Endothelial cell of umbilical vein (primary cell): ENCODE results near the gene AASDH. TPM values are rescaled to one million over a fixed set of nuclear protein-coding genes. Genes with fewer than 3 reads are reported as not detected.

ENCODE experiments used
- BruUV-seq: library from RNA; stranded (reverse); fragments of 400-500 nt; replicated peaks from 2 replicates; lab custom pipeline; 2021; lab: Mats Ljungman, UMichigan
- CTCF ChIA-PET: fragments of 300-600, 350-600 bp; sonication (Branson Sonifier 250); formaldehyde crosslinking; loops from one replicate; lab custom pipeline; 2021; ENCODE audit warnings: antibody characterized with exemption, inconsistent platforms; lab: Charles Lee
- POLR2A ChIA-PET: fragments of 300-600, 350-600 bp; sonication (Branson Sonifier 250); formaldehyde crosslinking; loops from one replicate; lab custom pipeline; 2021; ENCODE audit warnings: antibody characterized with exemption, inconsistent platforms; lab: Charles Lee
- DNase-seq: peaks from one replicate; pipeline ENCODE4 v3.0.0-alpha.2; 2011; ENCODE audit warnings: low read depth, low spot score
- FAIRE-seq: peaks from 2 replicates; lab custom pipeline; 2011; peaks lifted over from hg19 to GRCh38; lab: Jason Lieb, UNC
- H2AFZ ChIP-seq: 2 replicates; pipeline ENCODE4 v1.6.0; 2012; ENCODE audit warnings: low read depth, low read length, control low read depth, inconsistent platforms
- H3K27ac ChIP-seq: 2 replicates; pipeline ENCODE4 v1.5.1; 2011; ENCODE audit warnings: low read depth, mild to moderate bottlenecking, control low read depth, low read length, moderate library complexity; ENCODE audit not compliant: insufficient read depth
- H3K27me3 ChIP-seq, 2 experiments: 2 replicates each; pipeline versions ENCODE4 v1.6.0 to v1.6.1; 2011; ENCODE audit warnings: low read length in 2 of 2, mixed read lengths in 1 of 2; ENCODE audit not compliant: control insufficient read depth in 2 of 2, insufficient read depth in 2 of 2
- H3K36me3 ChIP-seq, 2 experiments: 2 replicates in 1 of 2; 3 replicates in 1 of 2; pipeline ENCODE4 v1.5.1; 2011; ENCODE audit warnings: low read length in 2 of 2, mild to moderate bottlenecking in 1 of 2, moderate library complexity in 1 of 2; ENCODE audit not compliant: control insufficient read depth in 2 of 2, insufficient read depth in 2 of 2; ENCODE audit errors: extremely low read depth in 1 of 2
- H3K4me1 ChIP-seq: 3 replicates; pipeline ENCODE4 v1.5.1; 2011; ENCODE audit warnings: mild to moderate bottlenecking, low read length; ENCODE audit not compliant: control insufficient read depth, insufficient read depth; ENCODE audit errors: extremely low read depth
- H3K4me2 ChIP-seq: 2 replicates; pipeline ENCODE4 v1.6.1; 2011; ENCODE audit warnings: low read length, control low read depth, mixed read lengths; ENCODE audit not compliant: insufficient read depth
- H3K4me3 ChIP-seq, 3 experiments: fragments of 200-600 bp in 1 of 3; sonication (generic), shearing (Covaris generic) in 1 of 3; replicated peaks in 1 of 3; 2 replicates each; pipeline ENCODE4 v1.5.1; 2011 to 2016; ENCODE audit warnings: control low read depth in 3 of 3, low read length in 3 of 3, mild to moderate bottlenecking in 2 of 3, inconsistent platforms in 1 of 3, low read depth in 1 of 3, moderate library complexity in 1 of 3; ENCODE audit not compliant: insufficient read depth in 1 of 3
- H3K79me2 ChIP-seq: 2 replicates; pipeline ENCODE4 v1.6.0; 2012; ENCODE audit warnings: low read length, inconsistent platforms; ENCODE audit not compliant: control insufficient read depth, insufficient read depth
- H3K9ac ChIP-seq: replicated peaks from 2 replicates; pipeline ENCODE3; 2011; ENCODE audit warnings: low read length, control low read depth; ENCODE audit not compliant: insufficient read depth; ENCODE audit errors: extremely low read depth
- H3K9me1 ChIP-seq: replicated peaks from 3 replicates; pipeline ENCODE4 v1.6.0; 2011; ENCODE audit warnings: mild to moderate bottlenecking, low read length; ENCODE audit not compliant: control insufficient read depth, insufficient read depth; ENCODE audit errors: extremely low read depth
- H3K9me3 ChIP-seq: replicated peaks from 2 replicates; pipeline ENCODE4 v1.5.1; 2012; ENCODE audit warnings: low read length, inconsistent platforms; ENCODE audit not compliant: control insufficient read depth, insufficient read depth
- H4K20me1 ChIP-seq: replicated peaks from 2 replicates; pipeline ENCODE3; 2011; ENCODE audit warnings: mild to moderate bottlenecking, low read length; ENCODE audit not compliant: control insufficient read depth, insufficient read depth; ENCODE audit errors: extremely low read depth
- EZH2 ChIP-seq: IDR thresholded peaks from 2 replicates; pipeline ENCODE4 v1.6.1; 2012; ENCODE audit warnings: borderline replicate concordance, low read depth, mild to moderate bottlenecking, moderate library complexity, low read length, inconsistent platforms; ENCODE audit not compliant: severe bottlenecking
- FOS ChIP-seq: IDR thresholded peaks from 2 replicates; pipeline ENCODE4 v1.6.1; 2011; ENCODE audit warnings: mild to moderate bottlenecking, low read length, moderate library complexity, borderline replicate concordance; ENCODE audit not compliant: insufficient read depth
- GATA2 ChIP-seq: IDR thresholded peaks from 2 replicates; pipeline ENCODE4 v1.7.0; 2011; ENCODE audit warnings: low read depth, mild to moderate bottlenecking, moderate library complexity, mixed read lengths, low read length; ENCODE audit not compliant: insufficient read length, insufficient read depth
- JUN ChIP-seq: IDR thresholded peaks from 2 replicates; pipeline ENCODE4 v1.6.1; 2011; ENCODE audit warnings: borderline replicate concordance, low read depth; ENCODE audit not compliant: insufficient read length, insufficient read depth
- MYC ChIP-seq: IDR thresholded peaks from one replicate; pipeline ENCODE4 v1.6.1; 2011; ENCODE audit warnings: mild to moderate bottlenecking, low read depth, low read length
- POLR2AphosphoS5 ChIP-seq: IDR thresholded peaks from 2 replicates; pipeline ENCODE4 v1.6.1; 2012; ENCODE audit warnings: low read depth, mild to moderate bottlenecking, control low read depth, low read length, moderate library complexity; ENCODE audit not compliant: insufficient read depth
- dilution Hi-C: fragments of 300-500 bp; cut with MboI; formaldehyde crosslinking; loops from one replicate; pipeline ENCODE4 v1.15.0; 2019; ENCODE audit warnings: low sequenced_read_pairs; ENCODE audit not compliant: extremely low pct_ligation_motif_present
- intact Hi-C: fragments of 100-400 bp; cut with micrococcal nuclease; formaldehyde crosslinking; loops from one replicate; pipeline ENCODE4 v1.10.0; 2022
- polyA plus RNA-seq, 4 experiments: library from polyadenylated mRNA; depleted of rRNA in 3 of 4; stranded (reverse) in 3 of 4; unstranded in 1 of 4; fragments of >200 nt; gene quantifications; 2 replicates each; pipeline versions ENCODE4 v1.2.1 to v1.2.3, GENCODE V29; 2011 to 2012; ENCODE audit warnings: missing spikeins in 1 of 4
- total RNA-seq: library from RNA; stranded (reverse); gene quantifications from 2 replicates; pipeline ENCODE4 v1.2.3, GENCODE V29; 2021
- TF ChIP-seq, protein P1 (sequence below), 2 donors: IDR thresholded peaks; 1 replicate in 1 of 2; 2 replicates in 1 of 2; pipeline ENCODE4 v1.5.1; 2011; ENCODE audit warnings: low read length in 2 of 2, mild to moderate bottlenecking in 2 of 2, moderate library complexity in 2 of 2, control low read depth in 1 of 2, inconsistent platforms in 1 of 2, low read depth in 1 of 2; ENCODE audit not compliant: insufficient read depth in 1 of 2; ENCODE audit errors: extremely low read depth in 1 of 2

The AASDH gene
- total and polyA plus RNA-seq, 2 donors (not counting 3 experiments of a cell fraction or from before 2014, with no cell fraction given): 4.2 to 9.5 TPM

DNA sequence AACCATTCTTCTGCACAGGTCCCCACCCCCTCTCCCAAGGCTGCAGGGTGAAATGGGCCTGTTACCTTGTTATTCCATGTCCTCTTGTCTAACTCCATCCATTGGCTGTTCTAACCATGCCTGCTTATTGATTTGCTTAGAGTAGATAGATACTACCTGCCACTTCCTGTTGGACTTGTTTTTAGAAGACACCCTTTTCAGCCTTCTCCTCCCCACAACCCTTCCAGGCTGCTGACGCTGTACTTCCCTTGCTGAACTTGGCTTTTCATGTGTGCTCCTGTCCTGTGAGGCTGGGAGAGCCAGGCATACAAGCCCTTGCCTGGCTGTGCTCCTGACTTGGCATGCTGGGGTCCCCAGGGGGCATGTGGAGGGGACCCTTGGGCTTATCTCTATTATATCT is 81.9 kb downstream of the AASDH start:
- intact Hi-C loops: loop anchor here (1.0 to 10.0 kb wide), 2 partner anchors 239 to 356 kb away; no protein-coding TSS in a partner anchor
- no peak overlapping the region for H2AFZ ChIP-seq
- no peak overlapping the region for H3K4me2 ChIP-seq
- dilution Hi-C loops: no loop called here
- DNase-seq: no peak
- no peaks in the 10 kb centered on the region for H4K20me1 ChIP-seq
- no peaks in the 10 kb centered on the region for H3K9me3 ChIP-seq
- H3K36me3 ChIP-seq: no peaks in the 10 kb centered on the region
- no peaks in the 10 kb centered on the region for H3K9me1 ChIP-seq
- no peak overlapping the region for H3K9ac ChIP-seq
- ChIA-PET POLR2A (no interaction called here), CTCF (no interaction called here)
- TF ChIP-seq POLR2AphosphoS5: no peak
- TF ChIP-seq, protein P1, sequence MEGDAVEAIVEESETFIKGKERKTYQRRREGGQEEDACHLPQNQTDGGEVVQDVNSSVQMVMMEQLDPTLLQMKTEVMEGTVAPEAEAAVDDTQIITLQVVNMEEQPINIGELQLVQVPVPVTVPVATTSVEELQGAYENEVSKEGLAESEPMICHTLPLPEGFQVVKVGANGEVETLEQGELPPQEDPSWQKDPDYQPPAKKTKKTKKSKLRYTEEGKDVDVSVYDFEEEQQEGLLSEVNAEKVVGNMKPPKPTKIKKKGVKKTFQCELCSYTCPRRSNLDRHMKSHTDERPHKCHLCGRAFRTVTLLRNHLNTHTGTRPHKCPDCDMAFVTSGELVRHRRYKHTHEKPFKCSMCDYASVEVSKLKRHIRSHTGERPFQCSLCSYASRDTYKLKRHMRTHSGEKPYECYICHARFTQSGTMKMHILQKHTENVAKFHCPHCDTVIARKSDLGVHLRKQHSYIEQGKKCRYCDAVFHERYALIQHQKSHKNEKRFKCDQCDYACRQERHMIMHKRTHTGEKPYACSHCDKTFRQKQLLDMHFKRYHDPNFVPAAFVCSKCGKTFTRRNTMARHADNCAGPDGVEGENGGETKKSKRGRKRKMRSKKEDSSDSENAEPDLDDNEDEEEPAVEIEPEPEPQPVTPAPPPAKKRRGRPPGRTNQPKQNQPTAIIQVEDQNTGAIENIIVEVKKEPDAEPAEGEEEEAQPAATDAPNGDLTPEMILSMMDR (IDR thresholded peaks at IDR 0.05; ENCODE audit: extremely low read depth in 1 of 2, insufficient read depth in 1 of 2, low read depth in 1 of 2, low read length in 2 of 2): no peak
- TF ChIP-seq MYC: no peak
- no peak for TF ChIP-seq JUN
- TF ChIP-seq EZH2: no peak
- TF ChIP-seq GATA2: no peak
- TF ChIP-seq FOS: no peak
- no peak overlapping the region for H3K27ac ChIP-seq
- no peaks in the 10 kb centered on the region for H3K27me3 ChIP-seq
- no peak overlapping the region for H3K4me3 ChIP-seq
- no TSS peak for BruUV-seq
- no peaks in the 10 kb centered on the region for H3K4me1 ChIP-seq
- FAIRE-seq: no peak
- H3K79me2 ChIP-seq: no peaks in the 10 kb centered on the region
